SIG-M5 treated with dmso at 0.1 percent for 504 hours (cell line): Measurements from ENCODE around the gene FNIP2.
"Not testable (repeated sequence)": the region's sequence is repeated elsewhere in the genome, so short reads cannot be mapped to it uniquely, and the experiment has no call there.

Experiments used
- DNase-seq: peaks from one replicate; lab custom pipeline; 2025; ENCODE audit not compliant: unreplicated experiment; lab: John Stamatoyannopoulos, UW

FNIP2 gene

GRCh38 chr4:158788516-158788915 is 19.7 kb downstream of the FNIP2 start:
- no peak for DNase-seq

DNA sequence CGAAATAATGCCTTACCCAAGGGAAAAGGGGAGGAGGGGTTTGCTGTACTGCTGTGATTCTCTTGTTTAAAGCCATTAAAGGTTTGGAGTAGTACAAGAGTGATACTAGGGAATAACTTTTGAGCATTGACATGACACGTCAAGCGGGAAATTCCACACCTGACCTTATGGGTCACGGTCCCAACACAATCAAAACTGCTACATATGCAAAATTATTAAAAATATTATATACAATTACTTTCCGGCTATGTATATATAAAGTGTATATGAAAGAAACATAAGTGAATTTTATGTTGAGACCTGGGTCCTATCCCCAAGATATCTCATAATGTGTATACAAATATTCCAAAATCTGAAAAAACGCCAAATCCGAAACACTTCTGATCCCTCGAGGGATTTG is 21.0 kb downstream of the FNIP2 start:
- DNase-seq: no peak

GRCh38 chr4:158793021-158793420 is 24.2 kb downstream of the FNIP2 start:
- no peak for DNase-seq

DNA sequence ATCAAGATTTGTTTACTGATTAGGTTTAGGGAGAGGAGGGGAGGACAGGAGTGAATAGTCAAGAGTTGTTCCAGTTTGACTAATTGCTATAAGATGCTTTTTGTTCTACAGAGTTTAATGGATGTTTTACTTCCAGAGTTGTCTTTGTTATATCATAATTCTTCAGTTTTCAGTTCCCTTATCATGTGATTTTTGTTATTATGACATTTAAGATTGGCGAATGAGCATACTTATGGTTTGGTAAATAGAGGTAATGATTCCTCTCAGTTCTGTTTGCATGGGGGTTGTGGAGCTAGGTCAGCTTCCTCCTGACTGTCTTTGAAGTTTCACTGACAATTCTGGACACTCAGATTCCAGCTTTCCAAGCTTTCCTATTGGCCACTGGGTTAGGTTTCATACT is 24.6 kb downstream of the FNIP2 start:
- not testable (repeated sequence) for DNase-seq

- DNase-seq: no peak
Measured at GRCh38 chr4:158796370-158797140, 27.7 kb downstream of the FNIP2 start.

- DNase-seq: no peak
Measured at GRCh38 chr4:158798062-158798461, 29.2 kb downstream of the FNIP2 start.

DNA sequence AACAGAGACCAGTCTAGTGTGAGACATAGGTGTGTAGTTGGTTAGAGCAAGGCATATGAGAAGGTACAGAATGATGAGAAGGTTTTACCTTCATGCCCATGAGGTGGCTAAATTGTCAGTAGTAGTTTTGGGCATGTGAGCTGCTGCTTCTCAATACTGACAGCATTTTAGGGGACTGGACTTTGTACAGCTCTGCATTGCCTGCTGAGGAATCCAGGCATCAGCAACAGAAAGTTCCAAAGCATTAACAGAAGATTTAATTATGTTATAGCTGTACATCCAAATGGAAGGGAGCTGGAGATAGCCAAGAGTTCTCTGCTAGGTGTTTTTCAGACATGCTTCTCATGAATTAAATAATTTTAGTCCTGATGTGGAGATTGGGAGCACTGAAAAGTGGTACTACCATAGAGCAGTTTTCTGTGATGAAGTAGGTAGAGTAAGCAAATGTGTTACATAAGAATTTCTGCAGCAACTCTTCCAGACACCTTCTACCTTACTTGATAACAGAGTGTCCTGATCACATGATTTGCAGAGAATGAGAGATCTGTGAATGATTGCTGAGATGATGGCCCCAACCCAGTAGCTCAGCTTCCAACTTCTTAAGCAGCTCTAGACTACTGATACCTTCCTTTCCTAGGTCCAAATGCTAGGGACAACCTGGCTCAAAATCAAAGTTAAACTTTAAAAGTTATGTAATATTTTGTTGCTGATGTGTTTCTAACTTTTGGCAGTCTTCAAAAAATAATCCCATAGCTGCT is 30.4 kb downstream of the FNIP2 start:
- DNase-seq: no peak

DNA sequence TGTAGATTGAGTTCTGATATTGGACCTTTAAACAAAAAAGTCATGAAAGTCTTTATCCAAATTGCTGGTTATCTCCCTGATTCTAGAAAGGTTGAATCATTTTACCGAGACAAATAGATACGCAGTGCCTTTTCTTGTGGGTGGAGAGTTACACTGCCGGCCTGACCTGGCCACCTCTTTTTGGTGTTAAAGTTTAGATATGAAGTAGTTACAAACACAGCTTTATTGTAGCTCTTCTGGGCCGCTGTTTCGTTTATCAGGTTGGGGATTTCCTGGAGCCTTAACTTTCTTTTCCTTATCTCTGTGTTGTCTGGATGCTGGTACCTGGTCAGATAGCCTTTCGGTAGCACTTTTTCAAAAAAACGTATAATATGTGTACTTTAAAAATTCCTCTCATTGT is 31.0 kb downstream of the FNIP2 start:
- DNase-seq: no peak

- no peak for DNase-seq
Measured at GRCh38 chr4:158801066-158801465, 32.2 kb downstream of the FNIP2 start.

DNA sequence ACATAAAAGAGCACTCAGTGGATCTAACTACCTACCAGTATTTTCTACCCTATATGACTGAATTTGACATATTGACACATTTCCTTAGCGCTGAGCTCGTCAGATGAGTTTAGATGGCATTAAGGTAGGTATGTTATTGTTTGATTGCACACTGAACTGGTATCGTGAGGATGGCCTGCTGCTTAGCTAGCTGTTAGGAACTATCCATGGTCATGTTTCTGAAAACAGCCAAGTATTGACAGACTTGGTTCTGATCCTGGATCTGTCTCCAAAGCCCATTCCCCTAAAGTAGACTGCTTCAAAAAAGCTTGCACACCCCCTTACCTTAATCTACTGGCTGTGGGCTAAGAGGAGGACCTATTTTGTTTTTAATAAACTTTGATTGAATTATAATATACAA is 32.9 kb downstream of the FNIP2 start:
- DNase-seq: no peak

DNA sequence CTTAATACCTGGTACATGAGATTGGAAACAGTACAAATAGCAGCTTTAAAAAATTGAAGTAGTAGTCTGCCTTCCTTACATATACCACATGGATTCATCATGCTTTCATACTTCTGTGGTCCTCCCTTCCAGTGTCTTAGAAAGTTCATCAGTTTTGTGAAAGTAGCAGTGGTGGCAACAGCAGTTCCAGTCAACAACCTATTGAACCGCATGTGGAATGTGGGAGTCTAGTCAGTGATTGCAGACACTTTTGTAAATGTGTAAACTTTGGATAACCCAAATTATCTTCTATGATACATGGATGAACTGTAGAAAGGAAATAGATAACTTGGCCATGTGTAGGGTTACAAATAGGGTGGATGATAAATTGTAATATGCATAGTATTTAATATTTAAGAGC is 34.1 kb downstream of the FNIP2 start:
- DNase-seq: no peak

GRCh38 chr4:158805635-158806471 is 37.0 kb downstream of the FNIP2 start:
- peak; percentile 65 for DNase-seq

DNA sequence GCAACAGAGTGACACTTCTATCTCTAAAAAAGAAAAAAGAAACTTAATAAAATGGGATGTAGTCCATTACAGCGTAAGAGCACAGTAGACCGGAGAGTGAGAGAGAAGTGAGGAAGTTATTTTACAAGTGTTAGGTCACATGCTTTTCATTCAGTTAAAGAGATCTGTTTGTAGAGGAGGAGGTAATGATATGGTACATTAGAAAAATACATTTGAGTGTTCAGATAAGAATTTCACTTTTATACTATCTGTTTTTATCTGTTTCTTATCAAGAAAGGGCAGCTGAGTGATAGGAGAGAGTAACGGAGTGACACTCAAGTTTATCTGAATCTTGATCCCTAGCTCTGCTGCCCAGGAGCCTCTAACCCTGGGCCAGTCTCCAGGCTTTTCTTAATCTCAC is 38.9 kb downstream of the FNIP2 start:
- DNase-seq: peak; percentile 24

- DNase-seq: peak; percentile 9
Measured at GRCh38 chr4:158808399-158808798, 39.6 kb downstream of the FNIP2 start.

- DNase-seq: not testable (repeated sequence)
Measured at GRCh38 chr4:158809208-158809607, 40.4 kb downstream of the FNIP2 start.

GRCh38 chr4:158809611-158810486 is 41.0 kb downstream of the FNIP2 start:
- DNase-seq: peak; percentile 66

- DNase-seq: no peak
Measured at GRCh38 chr4:158810487-158811215, 41.8 kb downstream of the FNIP2 start.

DNA sequence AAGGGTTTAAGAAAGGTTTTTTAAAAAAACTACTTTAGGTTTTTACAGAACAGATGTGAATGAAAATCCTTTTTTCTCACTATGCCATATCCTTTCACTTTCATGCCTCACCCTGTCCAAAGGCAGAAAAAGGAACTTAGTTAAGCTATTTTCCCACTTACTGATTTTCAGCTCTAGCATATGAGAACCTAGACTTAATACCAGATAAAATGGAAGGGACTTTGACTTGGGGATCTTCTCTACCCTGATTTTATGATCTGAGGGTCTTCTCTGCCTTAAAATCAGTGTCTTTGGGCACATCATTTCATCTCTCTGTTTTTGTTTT is 42.4 kb downstream of the FNIP2 start:
- DNase-seq: peak; percentile 30

GRCh38 chr4:158811704-158812103 is 42.9 kb downstream of the FNIP2 start:
- DNase-seq: peak; percentile 87

DNA sequence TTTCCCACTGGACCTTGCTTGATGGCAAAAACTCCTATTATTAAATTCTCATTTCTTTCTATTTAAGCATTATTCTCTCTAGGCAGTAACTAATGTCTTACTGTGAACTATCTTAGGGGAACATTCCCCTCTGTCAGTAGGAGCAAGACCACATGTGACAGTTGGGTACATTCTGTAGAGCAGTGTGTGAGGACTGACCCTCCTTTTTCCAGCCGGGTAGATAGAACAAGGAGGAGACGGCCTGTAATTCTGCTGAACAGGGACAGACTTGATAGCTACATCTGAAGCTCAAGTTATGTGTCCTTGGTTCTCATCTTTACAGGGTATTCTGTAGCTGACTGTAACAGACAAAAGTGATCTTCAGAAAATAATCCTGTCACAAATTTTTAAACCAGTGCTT is 43.3 kb downstream of the FNIP2 start:
- DNase-seq: no peak
